Measurements from ENCODE around the gene C2CD2. TPM values are rescaled to one million over a fixed set of nuclear protein-coding genes. Genes with fewer than 3 reads are reported as not detected.

Gene C2CD2

Small RNAs within 50 kb of the gene (small RNA-seq; reads per million reads assigned to genes)
- not detected for gene RF00334 (ENCODE audit: insufficient read depth)

Data from neuronal stem cell (in vitro differentiated cells).